ENCODE results near the gene PLEKHA8.

DNA sequence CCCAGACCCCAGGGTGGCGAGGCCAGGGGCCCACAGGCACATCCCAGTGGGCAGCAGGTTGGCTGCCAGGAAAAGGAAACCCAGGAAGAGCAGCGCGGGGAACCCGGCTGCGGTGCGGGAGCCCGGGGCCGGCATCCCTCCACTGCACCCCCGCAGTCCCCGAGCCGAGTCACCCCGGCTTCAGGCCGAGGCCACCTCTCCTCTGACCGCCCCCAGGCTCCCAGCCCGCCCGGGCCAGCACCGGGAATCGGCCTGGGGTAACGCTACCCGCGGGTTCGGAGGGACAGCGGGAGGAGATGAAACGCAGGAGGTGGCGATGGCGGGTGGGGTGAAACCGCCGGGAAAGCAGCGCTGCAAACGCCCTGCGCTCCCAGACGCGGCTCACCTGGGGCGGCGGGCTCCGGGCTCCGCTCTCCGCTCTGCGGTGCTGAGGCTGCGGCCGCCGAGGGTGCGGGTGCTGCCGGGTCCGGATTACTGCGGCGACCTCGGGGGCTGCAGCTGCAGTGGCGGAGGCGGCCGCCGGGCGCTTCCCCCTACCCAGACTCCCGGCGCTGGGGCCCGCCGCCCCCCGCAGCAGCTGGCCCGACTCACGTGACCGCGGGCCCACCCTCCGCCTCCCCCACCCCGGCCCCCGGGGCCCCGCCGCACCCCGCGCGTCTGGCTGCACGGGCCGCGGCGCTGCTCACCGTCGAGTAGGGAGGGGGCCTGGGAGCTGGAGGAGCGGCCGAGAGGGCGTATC, 38.8 kb upstream of the PLEKHA8 start, which contains the start of gene SCRN1:
- TF ChIP-seq, protein P1, sequence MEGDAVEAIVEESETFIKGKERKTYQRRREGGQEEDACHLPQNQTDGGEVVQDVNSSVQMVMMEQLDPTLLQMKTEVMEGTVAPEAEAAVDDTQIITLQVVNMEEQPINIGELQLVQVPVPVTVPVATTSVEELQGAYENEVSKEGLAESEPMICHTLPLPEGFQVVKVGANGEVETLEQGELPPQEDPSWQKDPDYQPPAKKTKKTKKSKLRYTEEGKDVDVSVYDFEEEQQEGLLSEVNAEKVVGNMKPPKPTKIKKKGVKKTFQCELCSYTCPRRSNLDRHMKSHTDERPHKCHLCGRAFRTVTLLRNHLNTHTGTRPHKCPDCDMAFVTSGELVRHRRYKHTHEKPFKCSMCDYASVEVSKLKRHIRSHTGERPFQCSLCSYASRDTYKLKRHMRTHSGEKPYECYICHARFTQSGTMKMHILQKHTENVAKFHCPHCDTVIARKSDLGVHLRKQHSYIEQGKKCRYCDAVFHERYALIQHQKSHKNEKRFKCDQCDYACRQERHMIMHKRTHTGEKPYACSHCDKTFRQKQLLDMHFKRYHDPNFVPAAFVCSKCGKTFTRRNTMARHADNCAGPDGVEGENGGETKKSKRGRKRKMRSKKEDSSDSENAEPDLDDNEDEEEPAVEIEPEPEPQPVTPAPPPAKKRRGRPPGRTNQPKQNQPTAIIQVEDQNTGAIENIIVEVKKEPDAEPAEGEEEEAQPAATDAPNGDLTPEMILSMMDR (IDR thresholded peaks at IDR 0.05): no peak
- TF ChIP-seq POLR2AphosphoS5 (IDR thresholded peaks at IDR 0.05): no peak
- no peak for TF ChIP-seq POLR2A (IDR thresholded peaks at IDR 0.05)
- no peak for TF ChIP-seq EP300 (IDR thresholded peaks at IDR 0.05)
